CD4-positive, CD25-positive, alpha-beta regulatory T cell (primary cell): ENCODE data around the gene CEPT1. TPM values are rescaled to one million over a fixed set of nuclear protein-coding genes. Genes with fewer than 3 reads are reported as not detected.

Experiments
- ATAC-seq, 2 donors: fragments of 150-1000 bp; cut with Tn5 transposase; one replicate each; pipeline ENCODE4 v1.10.0; 2021; ENCODE audit warnings: low read depth in 2 of 2, moderate number of reproducible peaks in 2 of 2, moderate library complexity in 1 of 2
- DNase-seq, 3 donors: peaks; one replicate each; pipeline versions ENCODE4 v3.0.0 to v3.0.0-alpha.2; 2012 to 2022; ENCODE audit warnings: mixed read lengths in 1 of 3
- H3K27ac ChIP-seq: one replicate; pipeline ENCODE4 v1.7.0; 2013; ENCODE audit warnings: mild to moderate bottlenecking, low read length; ENCODE audit not compliant: insufficient read depth, poor library complexity, severe bottlenecking
- H3K27me3 ChIP-seq: one replicate; pipeline ENCODE4 v1.7.0; 2013; ENCODE audit warnings: low read length; ENCODE audit not compliant: control insufficient read depth, insufficient read depth
- H3K36me3 ChIP-seq: one replicate; pipeline ENCODE4 v1.7.0; 2013; ENCODE audit warnings: mild to moderate bottlenecking, low read length, moderate library complexity; ENCODE audit not compliant: control insufficient read depth, insufficient read depth
- H3K4me1 ChIP-seq: 2 replicates; pipeline ENCODE4 v1.7.0; 2013; ENCODE audit warnings: mild to moderate bottlenecking, low read length; ENCODE audit not compliant: insufficient read depth, control insufficient read depth, poor library complexity, severe bottlenecking
- H3K4me3 ChIP-seq: one replicate; pipeline ENCODE4 v1.7.0; 2013; ENCODE audit warnings: low read depth, mild to moderate bottlenecking, low read length, moderate library complexity
- H3K9me3 ChIP-seq, 2 experiments: 1 replicate in 1 of 2; 2 replicates in 1 of 2; pipeline ENCODE4 v1.7.0; 2013; ENCODE audit warnings: low read length in 2 of 2, mild to moderate bottlenecking in 1 of 2, moderate library complexity in 1 of 2; ENCODE audit not compliant: control insufficient read depth in 2 of 2
- H3K27ac Mint-ChIP-seq, 3 donors: one replicate each; pipeline ENCODE4 v1.8.0; 2020 to 2022; ENCODE audit warnings: mild to moderate bottlenecking in 3 of 3, mixed read lengths in 3 of 3, moderate library complexity in 2 of 3
- H3K27me3 Mint-ChIP-seq: one replicate; pipeline ENCODE4 v1.8.0; 2022; ENCODE audit warnings: mild to moderate bottlenecking, mixed read lengths
- H3K36me3 Mint-ChIP-seq: one replicate; pipeline ENCODE4 v1.8.0; 2020; ENCODE audit warnings: mixed read lengths
- H3K4me1 Mint-ChIP-seq, 4 donors: one replicate each; pipeline ENCODE4 v1.8.0; 2020 to 2022; ENCODE audit warnings: mixed read lengths in 4 of 4, mild to moderate bottlenecking in 1 of 4
- H3K4me3 Mint-ChIP-seq, 4 donors: one replicate each; pipeline ENCODE4 v1.8.0; 2020 to 2022; ENCODE audit warnings: mild to moderate bottlenecking in 4 of 4, mixed read lengths in 4 of 4, moderate library complexity in 3 of 4
- H3K9me3 Mint-ChIP-seq, 7 donors: one replicate each; pipeline ENCODE4 v1.8.0; 2020 to 2022; ENCODE audit warnings: mixed read lengths in 7 of 7, mild to moderate bottlenecking in 3 of 7, moderate library complexity in 2 of 7
- polyA plus RNA-seq, 4 donors: library from polyadenylated mRNA; unstranded; fragments of 300-500 nt; fragmentation: Illumina TruSeq; gene quantifications; one replicate each; pipeline ENCODE4 v1.2.3, GENCODE V29; 2021
- total RNA-seq: library from RNA; stranded (reverse); gene quantifications from one replicate; pipeline ENCODE4 v1.2.3, GENCODE V29; 2022

CEPT1 gene
- total and polyA plus RNA-seq, 5 donors from 2014 or later: 19.9 to 37.5 (median 22.7) TPM

DNA sequence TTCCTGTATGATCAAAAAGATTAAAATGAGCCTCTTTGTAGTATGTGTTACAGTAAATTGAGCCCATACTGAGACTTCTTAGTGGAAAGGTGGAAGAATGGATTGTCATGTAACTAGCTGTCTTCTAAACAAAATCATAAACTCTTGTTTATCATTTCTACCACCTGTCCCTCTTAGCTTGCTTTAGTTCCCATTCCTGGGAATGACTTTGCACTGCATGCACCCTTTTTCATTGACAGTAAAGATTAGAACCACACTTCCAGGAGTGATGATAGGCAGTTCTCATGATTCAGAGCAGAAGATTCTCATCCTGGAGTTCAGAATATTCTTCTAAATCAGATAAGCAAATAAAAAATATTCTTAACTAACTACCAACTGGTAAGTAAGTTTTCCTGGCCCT is 32.4 kb downstream of the CEPT1 start:
- peak overlapping the region in 2 of 3 donors; percentile 6 to 9 for H3K27ac Mint-ChIP-seq
- ATAC-seq: no peak
- peak overlapping the region; percentile 3 for H3K27ac ChIP-seq
- H3K27me3 ChIP-seq: no peaks in the 10 kb centered on the region
- H3K27me3 Mint-ChIP-seq: no peaks in the 10 kb centered on the region
- H3K9me3 Mint-ChIP-seq: no peaks in the 10 kb centered on the region
- peaks cover 50% of the 10 kb centered on the region for H3K36me3 ChIP-seq
- H3K4me1 ChIP-seq: no peaks in the 10 kb centered on the region
- H3K9me3 ChIP-seq: no peaks in the 10 kb centered on the region
- H3K4me3 Mint-ChIP-seq: no peak overlapping the region
- H3K4me3 ChIP-seq: no peak overlapping the region
- H3K36me3 Mint-ChIP-seq: peaks cover 46% of the 10 kb centered on the region
- no peak for DNase-seq
- peaks cover 24 to 37% (median 30%) of the 10 kb centered on the region in 4 donors for H3K4me1 Mint-ChIP-seq

DNA sequence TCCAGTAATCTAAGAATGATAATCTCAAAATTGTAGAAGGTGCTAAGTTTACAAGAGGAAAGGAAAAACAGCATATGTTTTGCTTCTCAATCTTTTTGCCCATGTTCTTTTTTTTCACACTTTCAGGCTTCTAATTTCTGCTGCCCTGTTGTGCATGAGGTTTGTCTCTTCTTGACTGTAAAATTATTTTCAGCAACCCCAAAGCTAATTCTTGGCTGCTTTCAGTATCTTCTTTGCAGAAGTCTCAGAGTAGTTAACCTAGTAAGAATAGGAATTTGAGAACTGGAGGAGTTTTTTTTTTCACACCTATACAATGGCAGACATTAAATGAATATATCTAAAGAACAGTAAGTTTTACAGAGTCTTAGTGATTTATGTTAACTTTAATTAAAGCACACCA is 34.0 kb downstream of the CEPT1 start:
- Mint-ChIP-seq H3K4me3 (no peak overlapping the region), H3K27me3 (no peaks in the 10 kb centered on the region), H3K27ac (peak overlapping the region in 2 of 3 donors; percentile 54 to 60), H3K36me3 (peaks cover 36% of the 10 kb centered on the region), H3K4me1 (peaks cover 24 to 38% (median 33%) of the 10 kb centered on the region in 4 donors), H3K9me3 (no peaks in the 10 kb centered on the region)
- peaks cover 36% of the 10 kb centered on the region for H3K36me3 ChIP-seq
- ATAC-seq (no peak), DNase-seq (no peak)
- no peak overlapping the region for H3K27ac ChIP-seq
- no peak overlapping the region for H3K4me3 ChIP-seq
- no peaks in the 10 kb centered on the region for H3K27me3 ChIP-seq
- H3K9me3 ChIP-seq: no peaks in the 10 kb centered on the region
- H3K4me1 ChIP-seq: no peaks in the 10 kb centered on the region

DNA sequence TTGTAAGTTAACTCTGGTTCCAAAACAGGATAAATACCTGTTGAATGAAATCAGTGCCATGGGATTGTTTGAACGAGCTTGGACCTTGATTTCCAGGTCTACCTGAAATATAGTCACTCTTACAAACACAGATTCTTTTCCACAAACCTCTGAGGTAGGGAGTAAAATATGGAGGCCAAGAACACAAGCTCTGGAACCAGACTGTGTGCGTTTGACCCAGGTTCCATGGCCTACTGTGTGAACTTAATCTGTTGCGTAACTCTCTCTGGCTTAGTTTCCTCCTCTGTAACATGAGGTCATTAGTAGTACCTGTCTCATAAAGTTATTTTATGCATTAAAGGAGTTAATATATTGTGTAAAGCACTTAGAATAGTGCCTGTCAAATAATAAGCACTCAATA is 35.3 kb downstream of the CEPT1 start:
- Mint-ChIP-seq H3K27me3 (no peaks in the 10 kb centered on the region), H3K4me1 (peaks cover 28 to 43% (median 39%) of the 10 kb centered on the region in 4 donors), H3K4me3 (no peak overlapping the region), H3K9me3 (no peaks in the 10 kb centered on the region), H3K27ac (no peak overlapping the region), H3K36me3 (peaks cover 41% of the 10 kb centered on the region)
- Histone ChIP-seq H3K9me3 (no peaks in the 10 kb centered on the region), H3K27me3 (no peaks in the 10 kb centered on the region), H3K36me3 (peaks cover 35% of the 10 kb centered on the region), H3K4me1 (no peaks in the 10 kb centered on the region), H3K4me3 (no peak overlapping the region), H3K27ac (no peak overlapping the region)
- ATAC-seq (no peak), DNase-seq (no peak)

DNA sequence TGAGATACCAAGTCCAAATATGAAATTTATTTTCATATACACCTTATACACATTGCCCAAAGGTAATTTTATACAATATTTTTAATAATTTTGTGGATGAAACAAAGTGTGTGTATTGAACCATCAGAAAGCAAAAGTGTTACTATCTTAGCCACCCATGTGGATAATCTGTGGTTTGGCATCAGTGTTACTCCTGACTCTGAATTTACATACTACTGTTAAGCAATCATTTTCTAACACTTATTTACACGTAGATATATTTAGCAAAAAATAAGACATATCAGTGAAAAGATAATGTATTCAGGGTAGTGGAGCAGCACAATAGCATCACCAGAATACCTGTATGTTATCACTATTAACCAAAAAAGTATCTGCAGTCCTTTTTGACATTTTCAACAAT is 36.7 kb downstream of the CEPT1 start:
- no peak for DNase-seq
- peaks cover 29 to 51% (median 42%) of the 10 kb centered on the region in 4 donors for H3K4me1 Mint-ChIP-seq
- Histone ChIP-seq H3K27ac (no peak overlapping the region), H3K9me3 (no peaks in the 10 kb centered on the region), H3K27me3 (no peaks in the 10 kb centered on the region), H3K4me3 (no peak overlapping the region), H3K36me3 (peaks cover 30% of the 10 kb centered on the region), H3K4me1 (no peaks in the 10 kb centered on the region)
- H3K4me3 Mint-ChIP-seq: no peak overlapping the region
- no peaks in the 10 kb centered on the region for H3K9me3 Mint-ChIP-seq
- no peaks in the 10 kb centered on the region for H3K27me3 Mint-ChIP-seq
- no peak for ATAC-seq
- H3K36me3 Mint-ChIP-seq: peaks cover 42% of the 10 kb centered on the region
- no peak overlapping the region for H3K27ac Mint-ChIP-seq

DNA sequence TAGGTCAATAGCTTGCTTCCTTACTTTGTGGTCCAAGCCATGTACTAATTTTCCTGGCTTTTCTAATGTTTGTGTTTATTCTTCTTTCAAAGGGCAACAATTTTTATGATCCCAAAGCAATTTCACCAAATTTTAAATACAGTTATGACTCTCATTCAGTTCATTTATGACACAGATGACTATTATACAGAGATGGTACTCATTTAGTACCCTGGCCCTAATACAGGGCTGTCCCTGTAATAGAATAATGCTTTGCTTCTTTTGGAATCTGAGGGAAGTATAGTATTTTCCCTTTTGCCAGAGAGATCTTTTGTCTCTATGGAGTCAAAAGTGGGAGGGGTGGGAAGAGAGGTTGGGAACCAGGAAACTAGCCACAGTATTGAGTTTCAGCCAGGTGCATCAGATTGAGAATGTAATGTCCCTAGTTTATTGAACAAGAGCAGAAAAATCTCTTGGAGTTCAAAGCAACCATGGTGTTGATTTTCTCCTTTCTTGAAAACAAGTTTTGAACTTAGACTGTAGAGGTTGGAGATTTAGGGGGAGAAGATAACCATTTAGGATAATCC is 40.0 kb downstream of the CEPT1 start:
- peak overlapping the region; percentile 53 to 81 (median 53) for H3K27ac Mint-ChIP-seq

DNA sequence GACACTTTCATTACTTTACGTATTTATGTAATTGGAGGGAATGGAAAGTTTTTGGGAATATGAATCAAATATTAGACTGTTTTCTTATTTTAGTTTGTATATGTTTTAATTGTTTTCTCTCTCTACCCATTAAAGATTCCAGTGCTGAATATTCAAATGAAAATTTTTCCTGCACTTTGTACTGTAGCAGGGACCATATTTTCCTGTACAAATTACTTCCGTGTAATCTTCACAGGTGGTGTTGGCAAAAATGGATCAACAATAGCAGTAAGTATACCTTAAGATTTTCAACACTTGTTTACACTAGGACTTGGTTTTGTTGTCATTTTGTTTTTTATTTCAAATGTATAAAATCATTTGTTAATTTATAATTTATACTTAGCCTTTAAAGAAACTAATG is 42.0 kb downstream of the CEPT1 start:
- Mint-ChIP-seq H3K27ac (peak overlapping the region; percentile 57 to 75 (median 74)), H3K27me3 (no peaks in the 10 kb centered on the region), H3K4me1 (peaks cover 31 to 73% (median 37%) of the 10 kb centered on the region in 4 donors), H3K4me3 (peak overlapping the region in 1 of 4 donors; percentile 6), H3K9me3 (no peaks in the 10 kb centered on the region), H3K36me3 (peaks cover 47% of the 10 kb centered on the region)
- Histone ChIP-seq H3K27ac (peak overlapping the region; percentile 34), H3K27me3 (no peaks in the 10 kb centered on the region), H3K9me3 (no peaks in the 10 kb centered on the region), H3K4me3 (no peak overlapping the region), H3K36me3 (peaks cover 40% of the 10 kb centered on the region), H3K4me1 (peaks cover 6% of the 10 kb centered on the region)
- ATAC-seq (no peak), DNase-seq (no peak)

More for the DNA sequence above, 40.0 kb downstream of the CEPT1 start:
- Histone ChIP-seq H3K36me3 (peaks cover 29% of the 10 kb centered on the region), H3K27ac (peak overlapping the region; percentile 15), H3K9me3 (no peaks in the 10 kb centered on the region), H3K4me1 (no peaks in the 10 kb centered on the region), H3K4me3 (no peak overlapping the region), H3K27me3 (no peaks in the 10 kb centered on the region)
- H3K9me3 Mint-ChIP-seq: no peaks in the 10 kb centered on the region
- no peak overlapping the region for H3K4me3 Mint-ChIP-seq
- peaks cover 39% of the 10 kb centered on the region for H3K36me3 Mint-ChIP-seq
- H3K27me3 Mint-ChIP-seq: no peaks in the 10 kb centered on the region
- peaks cover 17 to 56% (median 33%) of the 10 kb centered on the region in 4 donors for H3K4me1 Mint-ChIP-seq
- no peak for DNase-seq
- no peak for ATAC-seq

DNA sequence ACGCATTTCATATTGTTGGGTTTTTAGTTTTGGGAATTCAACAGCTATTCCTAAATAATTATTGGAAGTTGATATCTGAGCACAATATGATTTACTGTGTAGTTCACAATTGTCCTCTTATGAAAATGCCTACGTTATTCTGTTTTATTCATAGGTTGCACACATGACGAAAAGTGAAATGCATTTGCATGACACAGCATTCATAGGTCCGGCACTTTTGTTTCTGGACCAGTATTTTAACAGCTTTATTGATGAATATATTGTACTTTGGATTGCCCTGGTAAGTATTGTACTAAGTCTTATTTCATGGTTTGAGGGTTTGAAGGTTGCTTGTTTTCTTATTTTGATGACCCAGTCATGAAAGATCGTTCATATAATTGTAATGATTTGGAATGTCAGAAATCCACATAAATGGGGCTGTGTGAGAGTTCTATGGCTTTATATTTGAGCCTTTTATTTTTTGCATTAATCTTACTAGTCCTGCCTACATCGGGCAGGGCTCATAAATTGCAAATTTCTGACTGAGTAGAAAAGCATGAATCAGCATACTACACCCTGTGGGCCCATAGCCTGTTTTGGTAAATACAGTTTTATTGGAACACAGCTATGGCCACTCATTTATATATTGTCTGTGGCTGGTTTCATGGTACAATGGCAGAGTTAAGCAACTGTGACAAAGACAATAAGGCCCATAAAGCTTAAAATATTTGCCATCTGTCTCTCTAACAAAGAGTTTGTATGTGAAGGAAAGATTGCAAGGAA is 43.5 kb downstream of the CEPT1 start:
- Histone ChIP-seq H3K9me3 (no peaks in the 10 kb centered on the region), H3K27me3 (no peaks in the 10 kb centered on the region), H3K4me1 (peaks cover 6% of the 10 kb centered on the region), H3K27ac (no peak overlapping the region), H3K4me3 (no peak overlapping the region), H3K36me3 (peaks cover 54% of the 10 kb centered on the region)
- Mint-ChIP-seq H3K4me3 (no peak overlapping the region), H3K4me1 (peaks cover 31 to 84% (median 45%) of the 10 kb centered on the region in 4 donors), H3K36me3 (peaks cover 50% of the 10 kb centered on the region), H3K27me3 (no peaks in the 10 kb centered on the region), H3K9me3 (no peaks in the 10 kb centered on the region), H3K27ac (peak overlapping the region in 2 of 3 donors; percentile 26 to 66)
- no peak for DNase-seq
- ATAC-seq: no peak
